IPS-18a (cell line): Measurements from ENCODE around the gene BEND6.

Experiments used
- H3K27ac ChIP-seq: one replicate; pipeline ENCODE4 v1.5.1; 2013; ENCODE audit warnings: low read length
- H3K27me3 ChIP-seq: one replicate; pipeline ENCODE4 v1.6.1; 2013; ENCODE audit warnings: mild to moderate bottlenecking, low read length; ENCODE audit not compliant: control insufficient read depth, insufficient read depth
- H3K36me3 ChIP-seq: one replicate; pipeline ENCODE4 v1.6.1; 2013; ENCODE audit warnings: low read depth, low read length; ENCODE audit not compliant: control insufficient read depth
- H3K4me1 ChIP-seq: one replicate; pipeline ENCODE4 v1.6.1; 2013; ENCODE audit warnings: low read depth, low read length; ENCODE audit not compliant: control insufficient read depth
- H3K4me3 ChIP-seq: one replicate; pipeline ENCODE4 v1.5.1; 2013; ENCODE audit warnings: low read length
- H3K9ac ChIP-seq: one replicate; pipeline ENCODE4 v1.6.1; 2013; ENCODE audit warnings: mild to moderate bottlenecking, low read length, moderate library complexity
- H3K9me3 ChIP-seq: one replicate; pipeline ENCODE4 v1.6.1; 2013; ENCODE audit warnings: low read depth, low read length; ENCODE audit not compliant: control insufficient read depth

The BEND6 gene

DNA sequence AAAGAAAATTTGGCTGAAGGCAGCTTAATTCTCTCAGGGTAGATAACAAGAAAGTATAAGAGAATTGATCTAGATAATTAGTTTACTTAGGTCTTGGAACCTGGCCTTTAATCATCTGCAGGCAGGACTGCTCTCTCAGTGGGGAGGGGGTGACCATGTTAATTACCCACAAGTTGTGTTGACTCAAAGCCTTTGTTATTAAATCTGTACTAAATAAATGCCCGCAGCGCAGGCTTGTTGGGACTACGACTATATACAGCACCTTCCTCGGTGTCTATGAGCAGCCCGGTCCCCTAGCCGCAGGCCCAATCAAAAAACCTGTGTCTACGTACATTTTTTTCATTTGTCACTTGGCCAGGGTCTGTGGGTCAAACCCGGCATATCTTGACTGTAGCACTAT lies 119.5 kb downstream of the BEND6 start:
- Histone ChIP-seq H3K27me3 (peaks cover 96% of the 10 kb centered on the region), H3K4me1 (peaks cover 35% of the 10 kb centered on the region), H3K9me3 (no peaks in the 10 kb centered on the region), H3K9ac (no peak overlapping the region), H3K27ac (no peak overlapping the region), H3K36me3 (no peaks in the 10 kb centered on the region), H3K4me3 (no peak overlapping the region)

DNA sequence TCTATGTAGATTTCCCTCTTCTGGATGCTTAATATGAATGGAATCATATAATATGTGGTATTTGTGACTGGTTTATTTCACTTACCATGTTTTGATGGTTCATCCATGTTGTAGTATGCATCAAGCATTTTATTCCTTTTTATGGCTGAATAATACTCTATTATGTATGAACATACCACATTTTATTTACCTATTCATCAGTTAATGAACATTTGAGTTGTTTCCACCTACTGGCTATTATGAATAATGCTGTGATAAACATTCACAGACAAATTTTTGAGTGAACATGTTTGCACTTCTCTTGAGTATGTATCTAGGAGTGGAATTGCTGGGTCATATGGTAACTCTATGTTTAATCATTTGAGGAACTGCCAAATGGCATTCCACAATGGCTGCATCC lies 120.2 kb downstream of the BEND6 start:
- H3K27ac ChIP-seq: no peak overlapping the region
- H3K9me3 ChIP-seq: no peaks in the 10 kb centered on the region
- H3K9ac ChIP-seq: no peak overlapping the region
- H3K36me3 ChIP-seq: no peaks in the 10 kb centered on the region
- peaks cover 29% of the 10 kb centered on the region for H3K4me1 ChIP-seq
- peaks cover 89% of the 10 kb centered on the region for H3K27me3 ChIP-seq
- no peak overlapping the region for H3K4me3 ChIP-seq
